ENCODE data around the gene ANGPTL8.

Gene ANGPTL8

GRCh38 chr19:11269408-11269807 lies 30.0 kb downstream of the ANGPTL8 start:
- in situ Hi-C loops (cut with MboI; ENCODE audit: low sequenced_read_pairs, unreplicated experiment) = no loop called here
- peak; percentile 16 for DNase-seq (ENCODE audit: low spot score)
- TF ChIP-seq CTCF (IDR thresholded peaks at IDR 0.05; ENCODE audit: borderline replicate concordance, control extremely low read depth, extremely low read depth, insufficient read depth, missing control alignments) = no peak

GRCh38 chr19:11273296-11273695 lies 33.9 kb downstream of the ANGPTL8 start:
- in situ Hi-C loops (cut with MboI; ENCODE audit: low sequenced_read_pairs, unreplicated experiment) = no loop called here
- no peak for DNase-seq (ENCODE audit: low spot score)
- no peak for TF ChIP-seq CTCF (IDR thresholded peaks at IDR 0.05; ENCODE audit: borderline replicate concordance, control extremely low read depth, extremely low read depth, insufficient read depth, missing control alignments)

GRCh38 chr19:11273989-11274388 lies 34.6 kb downstream of the ANGPTL8 start:
- no peak for TF ChIP-seq CTCF (IDR thresholded peaks at IDR 0.05; ENCODE audit: borderline replicate concordance, control extremely low read depth, extremely low read depth, insufficient read depth, missing control alignments)
- no peak for DNase-seq (ENCODE audit: low spot score)
- in situ Hi-C loops (cut with MboI; ENCODE audit: low sequenced_read_pairs, unreplicated experiment) = no loop called here

- no peak for DNase-seq (ENCODE audit: low spot score)
- in situ Hi-C loops (cut with MboI; ENCODE audit: low sequenced_read_pairs, unreplicated experiment) = no loop called here
- TF ChIP-seq CTCF (IDR thresholded peaks at IDR 0.05; ENCODE audit: borderline replicate concordance, control extremely low read depth, extremely low read depth, insufficient read depth, missing control alignments) = no peak
Observed at GRCh38 chr19:11274533-11275086, 35.2 kb downstream of the ANGPTL8 start.

GRCh38 chr19:11278670-11279069 lies 39.3 kb downstream of the ANGPTL8 start:
- no peak for TF ChIP-seq CTCF (IDR thresholded peaks at IDR 0.05; ENCODE audit: borderline replicate concordance, control extremely low read depth, extremely low read depth, insufficient read depth, missing control alignments)
- in situ Hi-C loops (cut with MboI; ENCODE audit: low sequenced_read_pairs, unreplicated experiment) = no loop called here
- no peak for DNase-seq (ENCODE audit: low spot score)

GRCh38 chr19:11279505-11280236 lies 40.3 kb downstream of the ANGPTL8 start:
- peak; percentile 74 for DNase-seq (ENCODE audit: low spot score)
- in situ Hi-C loops (cut with MboI; ENCODE audit: low sequenced_read_pairs, unreplicated experiment) = no loop called here
- TF ChIP-seq CTCF (IDR thresholded peaks at IDR 0.05; ENCODE audit: borderline replicate concordance, control extremely low read depth, extremely low read depth, insufficient read depth, missing control alignments) = no peak

Measured in GM13976 (cell line).